Measurements from ENCODE around the gene SDK1. TPM values are rescaled to one million over a fixed set of nuclear protein-coding genes. Genes with fewer than 3 reads are reported as not detected.

The SDK1 gene
- total RNA-seq, 4 donors from 2014 or later, result 3.7 to 80.9 (median 13.1) TPM

DNA sequence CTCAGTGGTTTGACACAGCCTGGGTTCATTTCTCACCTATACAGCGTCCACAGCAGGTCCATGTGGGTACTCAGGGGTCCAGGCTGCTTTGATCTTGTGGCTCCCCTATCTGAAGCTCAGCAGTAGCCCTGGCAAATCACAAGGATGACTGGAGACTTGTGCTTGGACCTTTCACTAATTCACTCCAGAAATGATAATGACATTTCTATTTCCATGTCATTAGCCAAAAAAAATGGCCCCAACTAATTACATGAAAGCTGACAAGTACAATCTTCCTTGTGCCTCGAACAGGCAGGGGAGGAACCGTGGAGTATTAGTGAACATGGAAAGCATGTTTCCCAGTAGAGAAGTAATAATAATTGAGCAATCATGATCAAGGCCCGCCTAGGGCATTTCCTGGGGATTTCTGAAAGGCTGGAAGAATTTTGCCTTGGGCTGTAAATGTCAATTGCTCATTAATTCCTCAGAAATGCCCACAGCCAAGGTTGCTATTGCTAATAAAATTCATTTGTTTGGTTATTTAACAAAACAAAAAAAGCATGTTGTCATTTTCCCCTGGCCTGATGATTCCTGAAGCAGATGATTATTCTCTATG lies 586.1 kb downstream of the SDK1 start:
- no peaks in the 10 kb centered on the region for H3K27me3 ChIP-seq
- TF ChIP-seq POLR2A (IDR thresholded peaks at IDR 0.05), result no peak
- TF ChIP-seq, protein P1, sequence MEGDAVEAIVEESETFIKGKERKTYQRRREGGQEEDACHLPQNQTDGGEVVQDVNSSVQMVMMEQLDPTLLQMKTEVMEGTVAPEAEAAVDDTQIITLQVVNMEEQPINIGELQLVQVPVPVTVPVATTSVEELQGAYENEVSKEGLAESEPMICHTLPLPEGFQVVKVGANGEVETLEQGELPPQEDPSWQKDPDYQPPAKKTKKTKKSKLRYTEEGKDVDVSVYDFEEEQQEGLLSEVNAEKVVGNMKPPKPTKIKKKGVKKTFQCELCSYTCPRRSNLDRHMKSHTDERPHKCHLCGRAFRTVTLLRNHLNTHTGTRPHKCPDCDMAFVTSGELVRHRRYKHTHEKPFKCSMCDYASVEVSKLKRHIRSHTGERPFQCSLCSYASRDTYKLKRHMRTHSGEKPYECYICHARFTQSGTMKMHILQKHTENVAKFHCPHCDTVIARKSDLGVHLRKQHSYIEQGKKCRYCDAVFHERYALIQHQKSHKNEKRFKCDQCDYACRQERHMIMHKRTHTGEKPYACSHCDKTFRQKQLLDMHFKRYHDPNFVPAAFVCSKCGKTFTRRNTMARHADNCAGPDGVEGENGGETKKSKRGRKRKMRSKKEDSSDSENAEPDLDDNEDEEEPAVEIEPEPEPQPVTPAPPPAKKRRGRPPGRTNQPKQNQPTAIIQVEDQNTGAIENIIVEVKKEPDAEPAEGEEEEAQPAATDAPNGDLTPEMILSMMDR (IDR thresholded peaks at IDR 0.05), result no peak
- H3K9me3 ChIP-seq, result no peaks in the 10 kb centered on the region
- H3K36me3 ChIP-seq, result no peaks in the 10 kb centered on the region
- no peak overlapping the region for H3K4me3 ChIP-seq
- no peaks in the 10 kb centered on the region for H3K4me1 ChIP-seq
- DNase-seq, result no peak
- H3K27ac ChIP-seq, result no peak overlapping the region

DNA sequence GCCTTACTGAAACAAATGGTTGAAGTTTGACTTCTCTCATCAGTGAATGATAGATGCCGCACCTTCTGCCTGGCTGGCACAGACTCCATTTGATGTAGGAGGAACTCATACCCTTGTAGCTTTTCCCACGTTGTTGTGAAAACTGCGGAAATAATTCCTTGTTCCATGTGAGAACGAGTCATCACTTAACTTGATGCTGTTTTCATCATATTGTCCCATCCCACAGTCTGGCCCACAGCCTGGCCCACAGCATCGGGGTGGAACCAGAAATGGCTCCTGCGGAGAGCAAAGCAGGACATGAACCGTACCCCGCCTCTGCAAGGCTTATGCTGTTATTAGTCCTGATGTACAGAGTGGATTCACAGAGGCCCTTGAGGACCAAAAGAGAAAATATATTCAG lies 587.0 kb downstream of the SDK1 start:
- no peaks in the 10 kb centered on the region for H3K27me3 ChIP-seq
- H3K4me1 ChIP-seq, result no peaks in the 10 kb centered on the region
- DNase-seq, result no peak
- no peaks in the 10 kb centered on the region for H3K9me3 ChIP-seq
- no peak overlapping the region for H3K4me3 ChIP-seq
- no peak overlapping the region for H3K27ac ChIP-seq
- TF ChIP-seq, protein P1 (IDR thresholded peaks at IDR 0.05), result no peak
- TF ChIP-seq POLR2A (IDR thresholded peaks at IDR 0.05), result no peak
- H3K36me3 ChIP-seq, result no peaks in the 10 kb centered on the region

DNA sequence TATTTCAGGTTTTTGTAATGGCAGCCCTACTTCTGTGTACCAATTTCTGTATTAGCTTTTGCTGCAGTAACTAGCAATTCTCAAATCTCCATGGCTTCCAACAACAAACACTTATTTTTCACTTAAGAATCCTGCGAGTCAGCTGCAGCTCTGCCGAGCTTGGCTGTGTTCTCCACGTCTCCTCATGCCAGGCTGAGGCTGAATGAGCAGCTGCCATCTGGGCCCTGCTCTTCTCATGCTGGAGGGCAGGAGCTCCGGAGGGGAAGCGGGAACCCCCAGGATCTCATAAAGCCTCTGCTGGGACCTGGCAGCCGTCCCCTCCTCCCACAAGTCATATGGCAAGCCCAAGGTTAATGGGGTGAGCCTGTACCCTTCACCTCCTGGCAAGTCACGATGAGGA lies 591.1 kb downstream of the SDK1 start:
- no peak for TF ChIP-seq POLR2A (IDR thresholded peaks at IDR 0.05)
- TF ChIP-seq, protein P1 (IDR thresholded peaks at IDR 0.05), result no peak
- Histone ChIP-seq H3K9me3 (no peaks in the 10 kb centered on the region), H3K36me3 (no peaks in the 10 kb centered on the region), H3K27ac (no peak overlapping the region), H3K4me3 (no peak overlapping the region), H3K4me1 (no peaks in the 10 kb centered on the region), H3K27me3 (no peaks in the 10 kb centered on the region)
- DNase-seq, result no peak

DNA sequence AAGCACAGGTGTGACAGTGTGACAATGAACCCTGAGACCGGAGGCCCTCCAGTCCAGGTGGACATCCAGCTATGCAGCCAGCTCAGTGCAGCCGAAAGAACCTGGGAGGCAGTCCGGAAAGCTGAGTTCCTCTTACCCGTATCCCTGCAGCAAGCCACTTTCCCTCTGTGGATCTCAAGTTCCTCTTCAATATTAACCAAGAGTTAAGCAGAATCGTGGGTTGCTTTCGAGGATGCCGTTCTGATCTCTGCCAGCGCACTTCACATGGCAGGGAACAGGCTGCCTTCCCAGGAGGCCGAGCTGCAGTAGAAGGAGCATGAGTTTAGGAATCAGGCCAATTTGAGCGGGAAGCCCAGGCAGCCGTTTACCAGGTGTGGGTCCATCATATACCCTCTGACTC lies 591.6 kb downstream of the SDK1 start:
- TF ChIP-seq, protein P1 (IDR thresholded peaks at IDR 0.05), result no peak
- TF ChIP-seq POLR2A (IDR thresholded peaks at IDR 0.05), result no peak
- H3K4me1 ChIP-seq, result no peaks in the 10 kb centered on the region
- H3K36me3 ChIP-seq, result no peaks in the 10 kb centered on the region
- H3K4me3 ChIP-seq, result no peak overlapping the region
- no peak overlapping the region for H3K27ac ChIP-seq
- DNase-seq, result no peak
- no peaks in the 10 kb centered on the region for H3K9me3 ChIP-seq
- no peaks in the 10 kb centered on the region for H3K27me3 ChIP-seq

DNA sequence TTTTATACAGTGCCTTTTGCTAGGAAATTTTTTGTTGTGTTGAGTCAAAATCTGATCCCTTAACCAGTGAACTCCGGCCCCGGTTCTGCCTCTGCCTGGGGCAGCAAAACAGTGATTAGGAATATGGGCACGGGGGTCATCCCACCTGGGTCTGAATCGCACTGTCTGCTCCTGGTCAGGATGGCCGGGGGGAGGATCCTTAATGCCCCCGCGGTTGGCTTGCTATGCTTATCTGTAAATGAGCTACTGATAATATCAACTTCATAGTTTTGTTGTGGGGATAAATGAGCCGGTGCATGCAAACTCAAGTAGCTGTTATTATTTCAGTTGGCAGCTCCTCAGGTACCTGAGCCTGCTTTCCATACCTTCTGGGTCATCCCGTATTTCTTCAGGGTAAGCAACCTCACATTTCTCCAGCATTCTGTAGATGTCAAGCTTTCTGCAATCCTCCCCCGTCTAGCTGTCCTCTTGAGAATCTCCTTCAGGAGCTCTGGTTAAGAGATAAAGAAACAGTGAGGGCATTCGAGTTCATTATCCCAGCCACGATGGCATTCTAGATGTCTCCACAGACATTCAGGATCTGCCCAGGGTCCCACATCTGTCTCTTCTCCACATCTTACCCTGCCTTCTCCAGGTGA lies 592.2 kb downstream of the SDK1 start:
- Histone ChIP-seq H3K27ac (no peak overlapping the region), H3K4me1 (no peaks in the 10 kb centered on the region), H3K36me3 (no peaks in the 10 kb centered on the region), H3K4me3 (no peak overlapping the region), H3K27me3 (no peaks in the 10 kb centered on the region), H3K9me3 (no peaks in the 10 kb centered on the region)
- TF ChIP-seq POLR2A (IDR thresholded peaks at IDR 0.05), result no peak
- TF ChIP-seq, protein P1 (IDR thresholded peaks at IDR 0.05), result no peak
- DNase-seq, result no peak
